GM23338 (cell line): ENCODE measurements around the gene BIRC5. TPM values are rescaled to one million over a fixed set of nuclear protein-coding genes. Genes with fewer than 3 reads are reported as not detected.

Experiments
- ATAC-seq: fragments of 200-7000 bp; cut with Tn5 transposase; 3 replicates; pipeline ENCODE4 v1.9.1; 2020
- DNase-seq: peaks from one replicate; pipeline ENCODE4 v3.0.0-alpha.2; 2015; ENCODE audit warnings: low spot score
- H2AFZ ChIP-seq: fragments of 200-600 bp; sonication (generic); 2 replicates; pipeline ENCODE4 v1.8.0; 2016; ENCODE audit warnings: antibody characterized with exemption, mild to moderate bottlenecking, moderate library complexity
- H3F3A ChIP-seq: fragments of 200-600 bp; sonication (generic); replicated peaks from 2 replicates; pipeline ENCODE4 v1.8.0; 2017; ENCODE audit warnings: antibody characterized with exemption, mixed run types, low read depth
- H3K27ac ChIP-seq: fragments of 200-600 bp; sonication (generic); 2 replicates; pipeline ENCODE4 v1.6.1; 2016; ENCODE audit warnings: low read depth
- H3K27me3 ChIP-seq: fragments of 200-600 bp; sonication (generic); 2 replicates; pipeline ENCODE4 v1.8.0; 2016; ENCODE audit warnings: mild to moderate bottlenecking, mixed run types, moderate library complexity; ENCODE audit not compliant: insufficient read depth
- H3K36me3 ChIP-seq: fragments of 200-600 bp; sonication (generic); 2 replicates; pipeline ENCODE4 v1.8.0; 2016; ENCODE audit warnings: mild to moderate bottlenecking; ENCODE audit not compliant: insufficient read depth
- H3K4me1 ChIP-seq: fragments of 200-600 bp; sonication (generic); 2 replicates; pipeline ENCODE4 v1.8.0; 2016; ENCODE audit warnings: mild to moderate bottlenecking, moderate library complexity; ENCODE audit not compliant: insufficient read depth
- H3K4me2 ChIP-seq: fragments of 200-600 bp; sonication (generic); 2 replicates; pipeline ENCODE4 v1.7.1; 2017; ENCODE audit warnings: mixed run types
- H3K4me3 ChIP-seq: fragments of 200-600 bp; sonication (generic); 2 replicates; pipeline ENCODE4 v1.6.1; 2016; ENCODE audit warnings: mixed run types
- H3K79me2 ChIP-seq: fragments of 200-600 bp; sonication (generic); replicated peaks from 2 replicates; pipeline ENCODE4 v1.8.0; 2017; ENCODE audit warnings: mild to moderate bottlenecking; ENCODE audit not compliant: insufficient read depth
- H3K9me2 ChIP-seq: fragments of 200-600 bp; sonication (generic); 2 replicates; pipeline ENCODE4 v1.8.0; 2017; ENCODE audit not compliant: insufficient read depth
- H4K20me1 ChIP-seq: fragments of 200-600 bp; sonication (generic); replicated peaks from 2 replicates; pipeline ENCODE4 v1.8.0; 2017; ENCODE audit warnings: mild to moderate bottlenecking; ENCODE audit not compliant: insufficient read depth
- H3K27ac Mint-ChIP-seq: 2 replicates; pipeline ENCODE4 v1.8.0; 2020; ENCODE audit warnings: inconsistent platforms, mild to moderate bottlenecking, moderate library complexity, mixed read lengths
- H3K27me3 Mint-ChIP-seq: 3 replicates; pipeline ENCODE4 v1.8.0; 2022; ENCODE audit warnings: low read depth, mild to moderate bottlenecking, moderate library complexity, mixed read lengths, inconsistent platforms; ENCODE audit not compliant: insufficient read depth, poor library complexity
- H3K36me3 Mint-ChIP-seq: 3 replicates; pipeline ENCODE4 v1.8.0; 2021; ENCODE audit warnings: low read depth, mild to moderate bottlenecking, inconsistent platforms, moderate library complexity, mixed read lengths
- H3K4me1 Mint-ChIP-seq: 3 replicates; pipeline ENCODE4 v1.8.0; 2020; ENCODE audit warnings: mild to moderate bottlenecking, inconsistent platforms, mixed read lengths
- H3K4me3 Mint-ChIP-seq: 3 replicates; pipeline ENCODE4 v1.8.0; 2021; ENCODE audit warnings: moderate library complexity, mild to moderate bottlenecking, inconsistent platforms, mixed read lengths
- H3K9me3 Mint-ChIP-seq: 3 replicates; pipeline ENCODE4 v1.8.0; 2020; ENCODE audit warnings: moderate library complexity, mild to moderate bottlenecking, inconsistent platforms, mixed read lengths
- CREB1 ChIP-seq: fragments of 250-450 bp; sonication (Bioruptor Pico); IDR thresholded peaks from 2 replicates; pipeline ENCODE4 v1.5.0; 2020; ENCODE audit warnings: low read depth, mild to moderate bottlenecking, moderate library complexity
- EZH2 ChIP-seq: fragments of 200-600 bp; sonication (generic); IDR thresholded peaks from one replicate; pipeline ENCODE4 v1.8.0; 2017; ENCODE audit warnings: antibody characterized with exemption, mild to moderate bottlenecking, low read depth; ENCODE audit not compliant: unreplicated experiment
- JUNB ChIP-seq: IDR thresholded peaks from one replicate; pipeline ENCODE4 v1.6.1; 2016; ENCODE audit warnings: antibody characterized with exemption; ENCODE audit not compliant: unreplicated experiment
- NANOG ChIP-seq: IDR thresholded peaks from 2 replicates; pipeline ENCODE4 v1.6.1; 2016; ENCODE audit warnings: antibody characterized with exemption, borderline replicate concordance
- POLR2AphosphoS5 ChIP-seq: IDR thresholded peaks from 2 replicates; pipeline ENCODE4 v1.6.1; 2016; ENCODE audit warnings: antibody characterized with exemption, low read depth
- STAT1 ChIP-seq: IDR thresholded peaks from one replicate; pipeline ENCODE4 v1.6.1; 2016; ENCODE audit warnings: antibody characterized with exemption; ENCODE audit not compliant: unreplicated experiment
- ZNF114 ChIP-seq: fragments of 250-450 bp; sonication (Bioruptor Pico); IDR thresholded peaks from 2 replicates; pipeline ENCODE4 v1.5.0; 2020; ENCODE audit warnings: mild to moderate bottlenecking, moderate library complexity
- ZNF331 ChIP-seq: fragments of 250-450 bp; sonication (Bioruptor Pico); IDR thresholded peaks from 2 replicates; pipeline ENCODE4 v1.5.0; 2020; ENCODE audit warnings: low read depth, mild to moderate bottlenecking, moderate library complexity
- polyA plus RNA-seq: library from polyadenylated mRNA; unstranded; fragments of >200 nt; fragmentation: Nextera tagmentation; extraction: Ambion mirVana; gene quantifications from 2 replicates; pipeline ENCODE4 v1.2.1, GENCODE V29; 2016
- total RNA-seq: library from RNA; depleted of rRNA; stranded (reverse); fragments of >200 nt; shearing (Covaris generic); gene quantifications from 2 replicates; pipeline ENCODE4 v1.2.3, GENCODE V29; 2014
- TF ChIP-seq, protein P1 (sequence below): IDR thresholded peaks from 2 replicates; pipeline ENCODE4 v1.6.1; 2016; ENCODE audit warnings: antibody characterized with exemption
- TF ChIP-seq, protein P2 (sequence below): fragments of 250-450 bp; sonication (Bioruptor Pico); IDR thresholded peaks from 2 replicates; pipeline ENCODE4 v1.5.0; 2020; ENCODE audit warnings: mild to moderate bottlenecking, moderate library complexity

Gene BIRC5
- total and polyA plus RNA-seq, 2 experiments from 2014 or later: 89.7 to 111 TPM

DNA sequence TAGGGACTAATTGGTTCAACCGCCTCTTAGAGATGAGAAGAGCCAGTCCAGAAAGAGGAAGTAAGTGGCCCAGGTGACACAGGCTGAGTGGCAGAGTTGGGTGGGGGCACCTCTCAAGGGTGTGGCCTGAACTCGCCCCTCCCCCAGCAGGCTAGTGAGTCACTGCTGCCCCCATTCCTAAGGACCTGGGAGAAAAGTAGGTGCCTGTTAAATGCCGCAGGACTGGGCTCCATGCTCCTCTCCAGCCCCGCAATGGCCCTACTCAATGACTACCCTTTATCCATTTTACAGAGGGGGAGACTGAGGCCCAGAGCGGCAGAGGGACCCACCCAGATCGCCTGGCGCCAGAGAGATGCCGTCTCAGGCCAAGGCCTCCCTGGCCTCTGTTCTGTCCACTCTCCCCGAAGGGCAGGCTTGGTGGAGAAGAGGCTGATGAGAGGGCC, 25.5 kb downstream of the BIRC5 start:
- Histone ChIP-seq H3F3A (no peaks in the 10 kb centered on the region), H3K36me3 (no peaks in the 10 kb centered on the region), H3K4me1 (no peaks in the 10 kb centered on the region), H3K27me3 (no peaks in the 10 kb centered on the region), H3K9me2 (no peaks in the 10 kb centered on the region), H3K27ac (no peak overlapping the region), H3K4me2 (no peak overlapping the region), H2AFZ (0 out of 2 replicates have a peak overlapping the region, but pooled peaks have one; percentile 47), H3K4me3 (no peak overlapping the region), H4K20me1 (no peaks in the 10 kb centered on the region), H3K79me2 (no peaks in the 10 kb centered on the region)
- H3K36me3 Mint-ChIP-seq: no peaks in the 10 kb centered on the region
- DNase-seq: no peak
- H3K9me3 Mint-ChIP-seq: no peaks in the 10 kb centered on the region; the same call in 2 of the 3 replicates
- H3K27ac Mint-ChIP-seq: no peak overlapping the region
- TF ChIP-seq, protein P1, sequence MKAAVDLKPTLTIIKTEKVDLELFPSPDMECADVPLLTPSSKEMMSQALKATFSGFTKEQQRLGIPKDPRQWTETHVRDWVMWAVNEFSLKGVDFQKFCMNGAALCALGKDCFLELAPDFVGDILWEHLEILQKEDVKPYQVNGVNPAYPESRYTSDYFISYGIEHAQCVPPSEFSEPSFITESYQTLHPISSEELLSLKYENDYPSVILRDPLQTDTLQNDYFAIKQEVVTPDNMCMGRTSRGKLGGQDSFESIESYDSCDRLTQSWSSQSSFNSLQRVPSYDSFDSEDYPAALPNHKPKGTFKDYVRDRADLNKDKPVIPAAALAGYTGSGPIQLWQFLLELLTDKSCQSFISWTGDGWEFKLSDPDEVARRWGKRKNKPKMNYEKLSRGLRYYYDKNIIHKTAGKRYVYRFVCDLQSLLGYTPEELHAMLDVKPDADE: no peak
- no peak for ATAC-seq
- H3K27me3 Mint-ChIP-seq: peaks cover 18% of the 10 kb centered on the region
- H3K4me1 Mint-ChIP-seq: peaks cover 4% of the 10 kb centered on the region; the same call in 1 of the 3 replicates
- no peak overlapping the region for H3K4me3 Mint-ChIP-seq

DNA sequence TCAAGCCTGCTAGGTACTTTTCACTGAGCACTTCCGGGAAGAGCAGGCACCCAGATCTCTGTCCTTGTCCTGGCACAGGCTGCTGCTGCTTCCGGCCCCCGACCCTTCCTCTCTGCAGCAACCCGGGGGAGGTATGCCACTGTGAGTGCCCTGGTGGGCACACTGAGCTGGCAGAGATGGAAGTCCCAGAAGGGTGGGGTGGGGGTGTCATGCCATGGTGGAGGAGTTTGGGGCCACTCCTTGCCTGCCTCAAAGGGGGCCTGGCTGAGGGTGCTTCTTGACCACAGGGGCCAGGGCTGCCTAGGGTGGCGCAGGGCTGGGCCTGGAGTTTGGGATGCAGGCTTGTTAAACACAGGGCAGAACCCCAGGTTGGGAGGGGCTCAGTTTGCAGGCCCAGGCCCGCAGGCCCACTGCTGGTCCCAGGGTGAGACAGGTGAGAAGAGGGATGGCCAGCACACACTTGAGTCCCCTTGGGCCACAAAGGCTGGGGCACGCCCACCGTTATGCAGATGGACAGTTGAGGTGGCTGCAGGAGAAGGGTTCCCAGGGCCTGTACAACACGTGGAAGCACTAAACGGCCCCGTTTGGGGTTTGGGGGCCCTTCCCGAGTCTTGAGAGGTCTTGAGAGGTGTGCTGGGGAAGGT, 26.1 kb downstream of the BIRC5 start:
- no peak overlapping the region for H3K27ac Mint-ChIP-seq
- Histone ChIP-seq H3K4me2 (no peak overlapping the region), H3K9me2 (no peaks in the 10 kb centered on the region), H3K4me1 (no peaks in the 10 kb centered on the region), H3K79me2 (no peaks in the 10 kb centered on the region), H2AFZ (no peak overlapping the region), H3K36me3 (no peaks in the 10 kb centered on the region), H3K27me3 (no peaks in the 10 kb centered on the region), H3K27ac (no peak overlapping the region), H3F3A (no peaks in the 10 kb centered on the region), H3K4me3 (no peak overlapping the region), H4K20me1 (no peaks in the 10 kb centered on the region)
- no peak for TF ChIP-seq STAT1
- TF ChIP-seq NANOG: no peak
- H3K4me3 Mint-ChIP-seq: no peak overlapping the region
- no peaks in the 10 kb centered on the region; the same call in 1 of the 3 replicates for H3K9me3 Mint-ChIP-seq
- H3K36me3 Mint-ChIP-seq: no peaks in the 10 kb centered on the region; the same call in 2 of the 3 replicates
- DNase-seq (no peak), ATAC-seq (no peak)
- H3K4me1 Mint-ChIP-seq: peaks cover 4% of the 10 kb centered on the region; the same call in 1 of the 3 replicates
- H3K27me3 Mint-ChIP-seq: peaks cover 17% of the 10 kb centered on the region

DNA sequence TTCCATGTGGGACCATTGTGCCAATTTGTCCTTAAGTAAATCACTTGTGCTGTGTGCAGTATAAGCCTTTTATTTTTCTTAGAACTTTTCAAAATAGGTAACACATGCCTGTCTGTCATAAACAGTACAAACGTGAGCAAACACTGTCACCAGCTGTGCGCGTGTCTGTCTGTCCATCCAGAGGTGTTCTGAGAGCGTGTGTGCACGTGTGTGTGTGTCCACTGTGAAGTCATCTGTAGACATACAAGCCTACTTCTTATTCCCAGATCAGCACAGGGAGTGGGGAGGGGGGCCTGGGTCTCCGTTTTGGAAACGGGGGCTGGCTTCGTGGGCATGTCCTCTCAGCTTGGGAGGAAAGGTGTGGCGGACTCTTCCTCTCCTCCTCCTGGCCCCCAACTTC, 26.8 kb downstream of the BIRC5 start:
- Histone ChIP-seq H2AFZ (no peak overlapping the region), H3K27me3 (no peaks in the 10 kb centered on the region), H3K79me2 (no peaks in the 10 kb centered on the region), H3K36me3 (no peaks in the 10 kb centered on the region), H3K4me3 (no peak overlapping the region), H4K20me1 (no peaks in the 10 kb centered on the region), H3K4me2 (no peak overlapping the region), H3F3A (no peaks in the 10 kb centered on the region), H3K4me1 (no peaks in the 10 kb centered on the region), H3K9me2 (no peaks in the 10 kb centered on the region), H3K27ac (no peak overlapping the region)
- Mint-ChIP-seq H3K9me3 (peaks cover 4% of the 10 kb centered on the region; the same call in 2 of the 3 replicates), H3K4me3 (no peak overlapping the region), H3K27me3 (peaks cover 17% of the 10 kb centered on the region), H3K36me3 (peaks cover 3% of the 10 kb centered on the region; the same call in 1 of the 3 replicates), H3K4me1 (peaks cover 4% of the 10 kb centered on the region; the same call in 1 of the 3 replicates), H3K27ac (no peak overlapping the region)
- ATAC-seq (no peak), DNase-seq (no peak)
- TF ChIP-seq CREB1 (CRISPR knock-in tag) (no peak), POLR2AphosphoS5 (no peak), ZNF331 (CRISPR knock-in tag) (no peak), NANOG (no peak), EZH2 (no peak), ZNF114 (CRISPR knock-in tag) (no peak), JUNB (no peak)
- TF ChIP-seq, protein P2, sequence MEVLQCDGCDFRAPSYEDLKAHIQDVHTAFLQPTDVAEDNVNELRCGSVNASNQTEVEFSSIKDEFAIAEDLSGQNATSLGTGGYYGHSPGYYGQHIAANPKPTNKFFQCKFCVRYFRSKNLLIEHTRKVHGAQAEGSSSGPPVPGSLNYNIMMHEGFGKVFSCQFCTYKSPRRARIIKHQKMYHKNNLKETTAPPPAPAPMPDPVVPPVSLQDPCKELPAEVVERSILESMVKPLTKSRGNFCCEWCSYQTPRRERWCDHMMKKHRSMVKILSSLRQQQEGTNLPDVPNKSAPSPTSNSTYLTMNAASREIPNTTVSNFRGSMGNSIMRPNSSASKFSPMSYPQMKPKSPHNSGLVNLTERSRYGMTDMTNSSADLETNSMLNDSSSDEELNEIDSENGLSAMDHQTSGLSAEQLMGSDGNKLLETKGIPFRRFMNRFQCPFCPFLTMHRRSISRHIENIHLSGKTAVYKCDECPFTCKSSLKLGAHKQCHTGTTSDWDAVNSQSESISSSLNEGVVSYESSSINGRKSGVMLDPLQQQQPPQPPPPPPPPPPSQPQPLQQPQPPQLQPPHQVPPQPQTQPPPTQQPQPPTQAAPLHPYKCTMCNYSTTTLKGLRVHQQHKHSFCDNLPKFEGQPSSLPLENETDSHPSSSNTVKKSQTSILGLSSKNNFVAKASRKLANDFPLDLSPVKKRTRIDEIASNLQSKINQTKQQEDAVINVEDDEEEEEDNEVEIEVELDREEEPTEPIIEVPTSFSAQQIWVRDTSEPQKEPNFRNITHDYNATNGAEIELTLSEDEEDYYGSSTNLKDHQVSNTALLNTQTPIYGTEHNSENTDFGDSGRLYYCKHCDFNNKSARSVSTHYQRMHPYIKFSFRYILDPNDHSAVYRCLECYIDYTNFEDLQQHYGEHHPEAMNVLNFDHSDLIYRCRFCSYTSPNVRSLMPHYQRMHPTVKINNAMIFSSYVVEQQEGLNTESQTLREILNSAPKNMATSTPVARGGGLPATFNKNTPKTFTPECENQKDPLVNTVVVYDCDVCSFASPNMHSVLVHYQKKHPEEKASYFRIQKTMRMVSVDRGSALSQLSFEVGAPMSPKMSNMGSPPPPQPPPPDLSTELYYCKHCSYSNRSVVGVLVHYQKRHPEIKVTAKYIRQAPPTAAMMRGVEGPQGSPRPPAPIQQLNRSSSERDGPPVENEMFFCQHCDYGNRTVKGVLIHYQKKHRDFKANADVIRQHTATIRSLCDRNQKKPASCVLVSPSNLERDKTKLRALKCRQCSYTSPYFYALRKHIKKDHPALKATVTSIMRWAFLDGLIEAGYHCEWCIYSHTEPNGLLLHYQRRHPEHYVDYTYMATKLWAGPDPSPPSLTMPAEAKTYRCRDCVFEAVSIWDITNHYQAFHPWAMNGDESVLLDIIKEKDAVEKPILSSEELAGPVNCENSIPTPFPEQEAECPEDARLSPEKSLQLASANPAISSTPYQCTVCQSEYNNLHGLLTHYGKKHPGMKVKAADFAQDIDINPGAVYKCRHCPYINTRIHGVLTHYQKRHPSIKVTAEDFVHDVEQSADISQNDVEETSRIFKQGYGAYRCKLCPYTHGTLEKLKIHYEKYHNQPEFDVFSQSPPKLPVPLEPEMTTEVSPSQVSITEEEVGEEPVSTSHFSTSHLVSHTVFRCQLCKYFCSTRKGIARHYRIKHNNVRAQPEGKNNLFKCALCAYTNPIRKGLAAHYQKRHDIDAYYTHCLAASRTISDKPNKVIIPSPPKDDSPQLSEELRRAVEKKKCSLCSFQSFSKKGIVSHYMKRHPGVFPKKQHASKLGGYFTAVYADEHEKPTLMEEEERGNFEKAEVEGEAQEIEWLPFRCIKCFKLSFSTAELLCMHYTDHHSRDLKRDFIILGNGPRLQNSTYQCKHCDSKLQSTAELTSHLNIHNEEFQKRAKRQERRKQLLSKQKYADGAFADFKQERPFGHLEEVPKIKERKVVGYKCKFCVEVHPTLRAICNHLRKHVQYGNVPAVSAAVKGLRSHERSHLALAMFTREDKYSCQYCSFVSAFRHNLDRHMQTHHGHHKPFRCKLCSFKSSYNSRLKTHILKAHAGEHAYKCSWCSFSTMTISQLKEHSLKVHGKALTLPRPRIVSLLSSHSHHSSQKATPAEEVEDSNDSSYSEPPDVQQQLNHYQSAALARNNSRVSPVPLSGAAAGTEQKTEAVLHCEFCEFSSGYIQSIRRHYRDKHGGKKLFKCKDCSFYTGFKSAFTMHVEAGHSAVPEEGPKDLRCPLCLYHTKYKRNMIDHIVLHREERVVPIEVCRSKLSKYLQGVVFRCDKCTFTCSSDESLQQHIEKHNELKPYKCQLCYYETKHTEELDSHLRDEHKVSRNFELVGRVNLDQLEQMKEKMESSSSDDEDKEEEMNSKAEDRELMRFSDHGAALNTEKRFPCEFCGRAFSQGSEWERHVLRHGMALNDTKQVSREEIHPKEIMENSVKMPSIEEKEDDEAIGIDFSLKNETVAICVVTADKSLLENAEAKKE (CRISPR knock-in tag): no peak
